ENCODE results near the gene HDAC5.

GRCh38 chr17:44070455-44071197, 52.8 kb downstream of the HDAC5 start, which contains the start of gene G6PC3:
- TF ChIP-seq, protein P1, sequence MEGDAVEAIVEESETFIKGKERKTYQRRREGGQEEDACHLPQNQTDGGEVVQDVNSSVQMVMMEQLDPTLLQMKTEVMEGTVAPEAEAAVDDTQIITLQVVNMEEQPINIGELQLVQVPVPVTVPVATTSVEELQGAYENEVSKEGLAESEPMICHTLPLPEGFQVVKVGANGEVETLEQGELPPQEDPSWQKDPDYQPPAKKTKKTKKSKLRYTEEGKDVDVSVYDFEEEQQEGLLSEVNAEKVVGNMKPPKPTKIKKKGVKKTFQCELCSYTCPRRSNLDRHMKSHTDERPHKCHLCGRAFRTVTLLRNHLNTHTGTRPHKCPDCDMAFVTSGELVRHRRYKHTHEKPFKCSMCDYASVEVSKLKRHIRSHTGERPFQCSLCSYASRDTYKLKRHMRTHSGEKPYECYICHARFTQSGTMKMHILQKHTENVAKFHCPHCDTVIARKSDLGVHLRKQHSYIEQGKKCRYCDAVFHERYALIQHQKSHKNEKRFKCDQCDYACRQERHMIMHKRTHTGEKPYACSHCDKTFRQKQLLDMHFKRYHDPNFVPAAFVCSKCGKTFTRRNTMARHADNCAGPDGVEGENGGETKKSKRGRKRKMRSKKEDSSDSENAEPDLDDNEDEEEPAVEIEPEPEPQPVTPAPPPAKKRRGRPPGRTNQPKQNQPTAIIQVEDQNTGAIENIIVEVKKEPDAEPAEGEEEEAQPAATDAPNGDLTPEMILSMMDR (conservative IDR thresholded peaks at IDR 0.05; ENCODE audit: low read depth, low read length) = no peak
- no peak for TF ChIP-seq EZH2 (IDR thresholded peaks at IDR 0.05; ENCODE audit: borderline replicate concordance, low read depth, low read length, poor library complexity, severe bottlenecking)
